C4-2B (cell line): ENCODE measurements around the gene ADIPOR1.

Experiments
- CTCF ChIP-seq: fragments of 450-650 bp; conservative IDR thresholded peaks from 2 replicates; pipeline ENCODE4 v1.5.1; 2017; ENCODE audit warnings: mild to moderate bottlenecking
- ZFX ChIP-seq: fragments of 450-650 bp; IDR thresholded peaks from 2 replicates; pipeline ENCODE4 v1.6.1; 2017

GRCh38 chr1:202974856-202975255 is 16.7 kb upstream of the ADIPOR1 start:
- no peak for TF ChIP-seq CTCF
- TF ChIP-seq ZFX: no peak
